Effector CD8-positive, alpha-beta T cell (primary cell): ENCODE results near the gene BTRC.
"Not testable (repeated sequence)": the region's sequence is repeated elsewhere in the genome, so short reads cannot be mapped to it uniquely, and the experiment has no call there.

Experiments used
- DNase-seq: peaks from one replicate; lab custom pipeline; 2025; lab: John Stamatoyannopoulos, UW

BTRC gene

DNA sequence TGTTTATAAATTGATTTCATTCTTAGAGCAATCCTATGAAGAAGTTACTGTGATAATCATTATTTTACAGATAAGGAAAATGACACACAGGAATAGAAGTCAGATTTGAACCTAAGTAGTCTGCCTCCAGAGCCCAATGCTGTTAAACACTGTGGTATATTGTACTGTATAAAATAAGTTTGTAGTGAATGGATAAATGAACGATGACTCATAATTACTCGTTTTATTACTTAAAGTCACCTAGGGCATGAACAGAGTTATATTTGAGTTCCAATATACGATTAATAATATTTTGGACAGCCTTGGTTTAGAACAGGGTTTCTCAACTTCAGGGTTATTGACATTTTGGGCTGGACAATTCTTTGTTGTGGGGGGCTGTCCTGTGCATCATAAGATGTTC, 7.8 kb upstream of the BTRC start:
- no peak for DNase-seq

DNA sequence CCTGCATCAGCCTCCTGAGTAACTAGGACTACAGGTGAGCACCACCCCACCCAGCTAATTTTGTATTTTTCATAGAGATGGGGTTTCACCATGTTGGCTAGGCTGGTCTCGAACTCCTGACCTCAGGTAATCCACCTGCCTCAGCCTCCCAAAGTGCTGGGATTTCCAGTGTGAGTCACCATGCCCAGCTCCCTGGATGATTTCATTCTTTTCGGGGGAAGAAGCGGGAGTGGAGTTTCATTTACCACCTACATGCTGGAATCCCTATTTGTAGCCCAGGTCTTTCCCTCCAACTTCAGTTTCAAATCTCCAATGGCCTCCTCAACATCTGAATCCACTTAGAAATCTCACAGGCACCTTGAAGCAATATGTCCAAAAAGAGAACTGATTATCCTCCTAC, 2.9 kb upstream of the BTRC start:
- no peak for DNase-seq

GRCh38 chr10:101351477-101351876, 2.5 kb upstream of the BTRC start:
- no peak for DNase-seq

- not testable (repeated sequence) for DNase-seq
These were observed 1.1 kb upstream of the BTRC start for GRCh38 chr10:101352857-101353256.

DNA sequence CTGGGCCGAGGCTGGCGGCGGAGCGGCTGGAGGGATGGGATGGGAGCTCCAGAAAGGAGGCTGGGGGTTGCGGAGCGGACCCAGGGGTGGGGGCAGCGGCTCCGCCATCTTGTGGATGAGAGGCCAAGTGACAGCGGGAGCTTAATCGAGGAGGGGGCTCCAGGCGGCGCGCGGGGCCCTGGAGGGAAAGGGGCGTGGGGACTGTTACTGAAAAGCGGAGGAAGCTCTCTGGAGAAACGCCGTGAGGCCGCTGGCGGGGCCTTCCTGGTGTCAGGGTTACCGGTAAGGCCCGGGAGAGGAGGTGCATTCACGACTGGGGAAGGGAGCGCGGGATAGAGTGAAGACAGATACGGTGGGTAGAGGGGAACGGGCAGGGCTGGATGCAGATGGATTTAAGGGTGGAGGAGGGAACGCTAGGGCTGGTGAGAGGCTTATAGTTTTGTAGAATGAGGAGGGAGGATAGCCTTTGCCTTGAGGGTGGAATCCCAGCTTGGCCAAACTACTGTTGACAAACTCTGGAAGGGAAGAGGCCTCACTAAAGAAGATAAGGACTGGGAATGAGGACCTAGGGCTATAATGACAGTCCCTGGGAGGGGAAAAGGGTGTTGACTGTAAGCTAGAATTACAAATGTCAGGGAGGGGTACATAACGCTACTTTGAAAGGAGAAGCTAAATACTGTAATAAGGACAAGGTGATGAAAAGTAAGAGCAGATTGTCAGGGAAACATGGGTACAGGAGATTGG, 535 bp downstream of the BTRC start:
- peak; percentile 21 for DNase-seq

- no peak for DNase-seq
These were observed 1.2 kb downstream of the BTRC start for GRCh38 chr10:101355072-101355706.

DNA sequence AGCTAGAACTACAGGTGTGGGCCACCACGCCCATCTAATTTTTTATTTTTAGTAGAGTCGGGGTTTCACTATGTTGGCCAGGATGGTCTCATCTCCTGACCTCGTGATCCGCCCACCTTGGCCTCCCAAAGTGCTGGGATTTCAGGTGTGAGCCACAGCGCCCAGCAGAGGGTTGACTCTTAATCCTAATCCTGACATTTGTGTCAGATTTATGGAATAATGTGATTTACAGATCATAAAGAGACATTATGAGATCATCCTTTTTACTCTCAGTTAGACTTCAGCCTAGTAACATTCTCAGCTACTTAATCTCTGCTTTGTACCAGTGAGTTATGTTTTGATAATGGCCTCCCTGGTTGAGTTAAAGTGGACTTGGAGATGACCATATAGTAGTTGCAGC, 2.2 kb downstream of the BTRC start:
- no peak for DNase-seq

- no peak for DNase-seq
These were observed 4.0 kb downstream of the BTRC start for GRCh38 chr10:101357958-101358357.

DNA sequence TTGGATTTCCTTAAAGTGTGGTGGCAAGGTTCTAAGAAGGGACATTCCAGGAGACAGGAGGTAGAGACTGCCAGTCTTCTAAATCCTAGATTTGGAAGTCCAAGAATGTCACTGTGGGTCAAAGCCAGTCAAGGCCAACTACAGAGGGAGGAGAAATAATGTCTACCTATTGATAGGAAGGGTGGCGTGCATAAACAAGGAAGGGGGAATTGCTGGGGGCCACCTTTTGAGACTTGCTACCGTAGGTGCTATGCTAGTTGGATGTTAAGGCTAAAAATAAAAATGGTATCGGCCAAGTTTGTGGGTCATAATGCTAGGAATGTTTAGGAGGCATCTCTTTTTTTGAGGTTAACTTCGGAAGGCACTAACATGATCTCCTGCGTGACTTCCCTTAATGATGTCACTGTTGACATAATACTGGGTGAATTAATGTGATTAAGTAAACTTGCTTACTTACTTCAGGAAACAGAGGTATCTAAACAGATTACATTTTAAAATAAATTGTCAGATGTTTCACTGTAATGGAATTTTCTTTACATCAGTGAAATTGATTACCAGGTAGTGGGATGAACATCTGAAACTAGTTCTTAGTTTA, 4.8 kb downstream of the BTRC start:
- DNase-seq, result no peak

- not testable (repeated sequence) for DNase-seq
These were observed 6.1 kb downstream of the BTRC start for GRCh38 chr10:101360090-101360489.

GRCh38 chr10:101360841-101361240, 6.9 kb downstream of the BTRC start:
- not testable (repeated sequence) for DNase-seq

GRCh38 chr10:101363850-101364400, 10.0 kb downstream of the BTRC start:
- DNase-seq, result no peak

DNA sequence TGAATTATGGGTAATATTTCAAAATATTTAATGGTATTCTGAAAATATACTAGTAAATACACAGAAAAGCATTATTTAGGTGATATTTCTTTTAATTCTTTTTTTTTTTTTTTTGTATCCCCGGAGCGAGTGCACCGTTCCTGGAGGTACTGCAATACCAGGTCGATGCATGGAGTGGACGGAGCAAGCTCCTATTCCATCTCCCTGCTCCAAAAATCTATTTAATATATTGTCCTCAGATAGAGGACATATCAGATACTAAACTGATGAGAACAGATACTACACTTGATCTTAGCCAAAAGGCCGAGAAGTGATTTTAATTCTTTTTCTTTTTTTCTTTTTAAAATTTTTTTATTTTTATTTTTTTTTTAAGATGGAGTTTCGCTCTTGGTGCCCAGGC, 10.8 kb downstream of the BTRC start:
- DNase-seq, result no peak

DNA sequence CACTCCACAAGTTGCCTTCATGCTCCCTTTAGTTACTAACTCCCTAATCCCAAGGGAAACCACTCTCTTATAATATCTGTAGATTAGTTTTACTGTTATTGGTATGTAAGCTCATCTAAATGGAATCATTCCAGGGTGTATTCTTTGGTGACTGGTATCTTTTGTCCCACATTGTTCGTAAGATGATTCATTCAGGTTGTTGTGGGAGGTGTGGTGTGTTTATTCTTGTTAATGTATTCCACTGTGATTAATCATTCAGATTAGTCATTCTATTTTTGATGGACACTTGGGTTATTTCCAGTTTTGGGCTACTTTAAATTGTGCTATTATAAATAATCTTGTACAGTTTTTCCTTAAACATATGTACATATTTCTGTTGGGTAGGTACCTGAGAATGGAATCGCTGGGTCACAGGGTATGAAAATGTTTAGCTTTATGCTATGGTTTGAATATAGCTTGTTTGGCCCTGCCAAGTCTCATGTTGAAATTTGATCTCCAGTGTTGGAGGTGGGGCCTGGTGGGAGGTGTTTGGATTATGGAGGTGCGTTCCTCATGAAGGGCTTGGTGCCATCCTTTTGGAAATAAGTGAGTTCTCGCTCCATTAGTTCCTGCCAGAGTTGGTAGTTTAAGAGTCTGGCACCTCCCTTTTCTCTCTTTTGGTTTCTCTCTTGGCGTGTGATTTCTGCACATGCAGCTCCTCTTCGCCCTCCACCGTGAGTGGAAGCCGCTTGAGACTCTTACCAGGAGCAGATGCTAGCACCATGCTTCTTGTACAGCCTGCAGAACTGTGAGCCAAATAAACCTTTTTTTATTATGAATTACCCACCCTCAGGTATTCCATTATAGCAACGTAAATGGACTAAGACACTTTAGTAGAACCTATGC, 13.8 kb downstream of the BTRC start:
- DNase-seq, result no peak

DNA sequence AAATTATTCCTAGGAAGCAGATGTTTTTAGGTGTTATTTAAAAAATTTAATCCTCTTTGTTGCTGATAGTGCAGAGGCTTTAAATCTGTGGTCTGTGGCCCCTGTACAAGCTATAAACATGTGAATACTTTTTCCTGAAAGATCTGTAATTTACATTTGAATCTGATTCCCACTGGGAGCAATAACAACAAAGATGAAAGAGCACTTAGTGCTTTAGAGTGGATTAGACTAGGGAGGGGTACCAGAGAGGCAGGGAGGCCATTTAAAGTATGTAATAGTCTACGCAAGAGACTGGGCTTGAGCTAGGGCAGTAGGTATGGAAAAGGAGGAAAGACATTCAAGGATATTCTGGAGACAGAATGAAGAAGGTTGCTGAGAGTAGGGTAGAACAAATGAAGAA, 19.1 kb downstream of the BTRC start:
- DNase-seq, result no peak

GRCh38 chr10:101373993-101374392, 20.0 kb downstream of the BTRC start:
- DNase-seq, result not testable (repeated sequence)

GRCh38 chr10:101375076-101375475, 21.1 kb downstream of the BTRC start:
- DNase-seq, result no peak

DNA sequence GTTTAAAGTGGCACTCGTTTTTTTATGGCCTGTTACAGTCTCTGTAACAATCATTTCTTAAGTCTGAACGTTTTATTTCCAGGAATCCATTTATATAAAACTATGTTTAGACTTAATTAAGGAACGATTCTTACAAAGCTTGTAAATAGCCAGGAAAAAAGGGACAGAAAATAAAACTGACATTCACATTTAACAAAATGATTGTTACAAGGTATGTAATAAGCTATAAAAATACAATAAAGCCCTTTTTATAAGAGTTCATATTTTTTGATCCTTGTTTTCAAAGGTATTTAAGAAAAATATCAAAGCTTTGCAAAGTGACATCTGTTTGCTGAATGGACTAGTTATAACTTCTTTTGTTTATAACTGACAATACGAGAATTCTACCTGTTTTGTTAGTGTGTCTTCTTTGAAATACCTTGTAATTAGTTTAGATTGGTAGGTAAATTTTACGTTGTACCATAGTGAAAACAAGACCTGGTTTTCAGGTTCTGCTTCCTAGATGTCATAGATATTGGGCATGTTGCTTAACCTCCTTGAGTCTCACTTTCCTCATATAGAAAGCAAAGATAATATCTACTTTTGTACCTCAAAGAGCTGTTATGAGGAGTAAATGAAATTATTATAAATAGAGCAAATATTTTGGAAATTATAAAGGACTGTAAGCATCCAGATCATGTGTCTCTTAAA, 25.8 kb downstream of the BTRC start:
- no peak for DNase-seq

DNA sequence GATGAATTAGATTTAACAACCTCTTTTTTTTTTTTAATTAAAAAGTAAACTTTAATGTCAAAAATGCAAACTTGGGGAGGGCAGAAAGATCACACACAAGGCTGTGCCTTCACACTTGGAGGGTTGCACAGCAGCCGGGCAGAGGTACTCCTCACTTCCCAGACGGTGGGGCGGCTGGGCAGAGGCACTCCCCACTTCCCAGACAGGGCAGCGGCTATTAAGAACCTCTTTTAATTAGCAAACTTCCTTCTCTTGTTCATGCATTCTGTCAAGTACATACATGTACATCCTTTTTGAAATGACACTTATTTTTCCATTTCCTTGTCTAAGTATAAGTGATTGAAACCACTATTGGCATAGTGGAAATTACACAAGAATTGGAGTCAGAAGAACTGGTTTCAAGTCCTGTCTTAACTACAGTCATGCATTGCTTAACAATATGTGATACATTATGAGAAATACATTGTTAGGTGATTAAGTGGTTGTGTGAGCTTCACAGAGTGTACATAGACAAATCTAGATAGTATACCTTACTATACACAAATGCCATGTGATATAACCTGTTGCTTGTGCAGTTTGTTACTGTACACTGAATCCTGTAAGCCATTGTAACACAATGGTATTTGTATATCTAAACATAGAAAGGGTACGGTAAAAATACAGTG, 26.5 kb downstream of the BTRC start:
- no peak for DNase-seq

GRCh38 chr10:101385866-101386658, 32.1 kb downstream of the BTRC start:
- no peak for DNase-seq
